GM06990 (cell line): ENCODE measurements around the gene DCHS2.

Experiments
- DNase-seq: peaks from one replicate; pipeline ENCODE4 v3.0.0-alpha.2; 2011; ENCODE audit not compliant: insufficient read length; ENCODE audit errors: extremely low read depth
- H3K27me3 ChIP-seq: replicated peaks from 2 replicates; pipeline ENCODE4 v1.6.0; 2011; ENCODE audit warnings: low read length; ENCODE audit not compliant: control insufficient read depth, insufficient read depth
- H3K36me3 ChIP-seq: 2 replicates; pipeline ENCODE4 v1.5.1; 2011; ENCODE audit warnings: low read length; ENCODE audit not compliant: control insufficient read depth, insufficient read depth
- H3K4me3 ChIP-seq: replicated peaks from 2 replicates; pipeline ENCODE4 v1.5.1; 2011; ENCODE audit warnings: low read depth, mild to moderate bottlenecking, control low read depth, low read length
- TF ChIP-seq, protein P1 (sequence below): IDR thresholded peaks from 2 replicates; pipeline ENCODE4 v1.5.1; 2011; ENCODE audit warnings: low read length, control low read depth, mild to moderate bottlenecking, inconsistent platforms; ENCODE audit not compliant: insufficient read depth, poor library complexity, severe bottlenecking

The DCHS2 gene

DNA sequence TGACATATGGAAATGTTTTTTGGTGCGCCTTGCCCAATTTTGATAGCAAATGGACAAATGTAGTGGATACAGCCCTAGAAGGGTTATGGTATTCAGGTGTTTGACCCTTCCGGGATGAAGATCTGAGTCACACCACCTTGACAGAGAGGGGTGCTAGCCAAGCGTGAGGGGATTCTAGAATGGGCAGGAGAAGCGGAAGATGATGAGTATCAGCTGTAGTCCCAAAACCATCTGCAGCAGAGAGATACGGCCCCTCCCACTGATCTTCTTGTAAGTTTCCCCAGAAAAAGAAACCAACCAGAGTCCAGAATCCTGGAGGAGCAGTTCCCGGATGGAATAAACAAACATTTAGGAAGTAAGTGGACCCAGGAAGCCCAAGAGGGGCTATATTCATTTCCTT lies 18.1 kb downstream of the DCHS2 start:
- Histone ChIP-seq H3K36me3 (no peaks in the 10 kb centered on the region), H3K27me3 (no peaks in the 10 kb centered on the region)

DNA sequence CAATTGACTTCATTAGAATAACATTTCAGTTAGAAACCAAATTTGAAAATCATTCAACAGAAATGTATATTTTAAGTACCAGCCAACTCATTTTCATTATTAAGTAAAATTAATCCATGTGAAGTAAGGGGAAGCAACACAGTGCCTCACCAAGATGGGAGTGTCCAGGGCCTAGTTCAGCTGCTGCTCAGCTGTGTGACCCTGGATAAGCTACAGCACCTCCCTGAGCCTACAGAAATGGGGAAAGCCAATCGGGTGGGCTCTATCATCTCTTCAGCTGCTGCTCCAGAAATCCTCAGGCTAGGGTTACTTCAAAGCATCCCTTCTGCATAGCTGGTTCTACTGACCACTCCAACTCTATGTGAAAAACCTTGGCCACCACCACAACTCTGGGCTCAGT lies 18.7 kb downstream of the DCHS2 start:
- TF ChIP-seq, protein P1, sequence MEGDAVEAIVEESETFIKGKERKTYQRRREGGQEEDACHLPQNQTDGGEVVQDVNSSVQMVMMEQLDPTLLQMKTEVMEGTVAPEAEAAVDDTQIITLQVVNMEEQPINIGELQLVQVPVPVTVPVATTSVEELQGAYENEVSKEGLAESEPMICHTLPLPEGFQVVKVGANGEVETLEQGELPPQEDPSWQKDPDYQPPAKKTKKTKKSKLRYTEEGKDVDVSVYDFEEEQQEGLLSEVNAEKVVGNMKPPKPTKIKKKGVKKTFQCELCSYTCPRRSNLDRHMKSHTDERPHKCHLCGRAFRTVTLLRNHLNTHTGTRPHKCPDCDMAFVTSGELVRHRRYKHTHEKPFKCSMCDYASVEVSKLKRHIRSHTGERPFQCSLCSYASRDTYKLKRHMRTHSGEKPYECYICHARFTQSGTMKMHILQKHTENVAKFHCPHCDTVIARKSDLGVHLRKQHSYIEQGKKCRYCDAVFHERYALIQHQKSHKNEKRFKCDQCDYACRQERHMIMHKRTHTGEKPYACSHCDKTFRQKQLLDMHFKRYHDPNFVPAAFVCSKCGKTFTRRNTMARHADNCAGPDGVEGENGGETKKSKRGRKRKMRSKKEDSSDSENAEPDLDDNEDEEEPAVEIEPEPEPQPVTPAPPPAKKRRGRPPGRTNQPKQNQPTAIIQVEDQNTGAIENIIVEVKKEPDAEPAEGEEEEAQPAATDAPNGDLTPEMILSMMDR, result no peak
- H3K36me3 ChIP-seq, result no peaks in the 10 kb centered on the region
- no peaks in the 10 kb centered on the region for H3K27me3 ChIP-seq
- no peak for DNase-seq
- H3K4me3 ChIP-seq, result no peak overlapping the region

More for the DNA sequence above, 18.1 kb downstream of the DCHS2 start:
- H3K4me3 ChIP-seq, result no peak overlapping the region
- no peak for DNase-seq
- TF ChIP-seq, protein P1, result no peak

DNA sequence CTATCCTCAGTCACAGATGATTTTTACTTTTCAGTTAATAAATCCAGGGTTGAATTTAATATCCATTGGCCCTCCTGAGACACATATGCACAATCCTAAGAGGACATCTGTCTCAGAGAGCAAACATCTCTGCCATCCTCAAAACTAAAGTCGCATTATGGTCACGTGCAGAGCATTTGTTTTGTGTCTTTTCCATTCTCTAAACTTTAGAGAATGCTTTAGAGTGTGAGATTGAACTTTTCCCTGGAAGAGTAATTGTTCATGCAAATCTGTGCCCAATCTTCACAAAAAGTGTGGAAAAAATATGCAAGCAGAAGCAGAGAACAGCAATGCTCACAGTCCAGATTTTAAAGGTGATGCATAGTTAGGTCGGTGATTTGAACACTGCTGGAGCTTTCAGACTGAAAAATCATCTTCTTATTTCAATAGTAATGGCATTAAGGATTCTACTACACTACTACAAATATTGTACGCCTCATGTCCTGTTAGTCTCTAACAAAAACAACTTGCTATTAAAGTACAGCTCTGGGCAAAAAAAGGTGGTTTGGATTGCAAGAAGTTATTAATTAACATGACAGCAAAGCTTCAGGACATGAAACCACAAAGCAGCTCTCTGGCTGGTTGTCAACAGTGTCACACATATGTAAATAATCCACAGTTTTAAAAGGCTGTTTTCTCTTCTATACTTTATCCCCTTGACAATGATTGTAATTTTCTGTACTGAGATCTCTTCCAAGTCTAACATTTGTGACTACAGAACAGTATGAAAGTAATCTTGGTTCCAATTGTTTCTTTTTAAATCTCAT lies 19.9 kb downstream of the DCHS2 start:
- TF ChIP-seq, protein P1, result no peak
- H3K4me3 ChIP-seq, result no peak overlapping the region
- H3K36me3 ChIP-seq, result no peaks in the 10 kb centered on the region
- no peaks in the 10 kb centered on the region for H3K27me3 ChIP-seq
- no peak for DNase-seq

DNA sequence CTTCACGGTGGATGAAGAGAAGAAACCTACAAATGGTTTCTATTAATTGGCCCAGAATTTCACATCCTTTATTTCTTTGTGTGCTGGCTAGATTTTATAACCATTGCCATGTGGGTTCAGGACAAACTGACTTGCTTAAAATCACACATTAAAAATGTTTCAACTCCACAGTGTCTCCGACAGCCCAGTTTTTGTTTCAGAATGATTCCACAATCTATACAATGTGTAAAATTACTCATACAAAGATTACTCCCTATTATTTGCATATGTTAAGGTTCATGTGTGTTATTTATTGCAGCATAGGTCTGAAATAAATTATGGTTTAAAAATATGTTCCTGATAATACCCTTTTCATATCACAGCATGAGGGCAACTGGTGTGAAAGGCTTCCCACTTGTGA lies 20.6 kb downstream of the DCHS2 start:
- Histone ChIP-seq H3K36me3 (no peaks in the 10 kb centered on the region), H3K27me3 (no peaks in the 10 kb centered on the region), H3K4me3 (no peak overlapping the region)
- no peak for DNase-seq
- TF ChIP-seq, protein P1, result no peak

DNA sequence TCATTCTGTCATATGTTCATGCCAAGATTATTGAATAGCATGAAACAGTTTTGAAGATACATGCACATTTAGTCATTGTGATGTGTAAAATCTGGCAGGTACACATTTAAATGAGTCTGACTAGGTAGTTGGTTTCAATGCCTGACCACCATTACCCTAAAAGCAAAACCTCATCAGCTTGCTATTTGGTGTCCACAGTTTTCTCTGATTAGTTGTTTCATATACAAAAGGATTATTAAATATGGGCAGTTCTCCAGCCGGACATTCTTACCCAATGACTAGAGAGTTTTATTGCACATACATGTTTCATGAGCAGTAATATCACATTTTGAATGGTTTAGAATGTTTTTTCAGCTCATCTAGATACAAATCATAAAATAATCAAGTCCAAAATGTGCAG lies 23.7 kb downstream of the DCHS2 start:
- TF ChIP-seq, protein P1, result no peak
- H3K4me3 ChIP-seq, result no peak overlapping the region
- H3K27me3 ChIP-seq, result no peaks in the 10 kb centered on the region
- no peaks in the 10 kb centered on the region for H3K36me3 ChIP-seq
- DNase-seq, result no peak
